PC-3 (cell line): Measurements from ENCODE around the gene SLC2A3.
"Not testable (repeated sequence)": the region's sequence is repeated elsewhere in the genome, so short reads cannot be mapped to it uniquely, and the experiment has no call there.

Experiments
- EZH2 ChIP-seq: fragments of 300-600 bp; sonication (generic); IDR thresholded peaks from one replicate; pipeline ENCODE4 v1.6.1; 2017; ENCODE audit warnings: antibody characterized with exemption, mild to moderate bottlenecking, low read length; ENCODE audit not compliant: unreplicated experiment
- TF ChIP-seq, protein P1 (sequence below): fragments of 300-600 bp; sonication (generic); conservative IDR thresholded peaks from 2 replicates; pipeline ENCODE4 v1.5.1; 2017; ENCODE audit warnings: antibody characterized with exemption, low read depth, mild to moderate bottlenecking, low read length

DNA sequence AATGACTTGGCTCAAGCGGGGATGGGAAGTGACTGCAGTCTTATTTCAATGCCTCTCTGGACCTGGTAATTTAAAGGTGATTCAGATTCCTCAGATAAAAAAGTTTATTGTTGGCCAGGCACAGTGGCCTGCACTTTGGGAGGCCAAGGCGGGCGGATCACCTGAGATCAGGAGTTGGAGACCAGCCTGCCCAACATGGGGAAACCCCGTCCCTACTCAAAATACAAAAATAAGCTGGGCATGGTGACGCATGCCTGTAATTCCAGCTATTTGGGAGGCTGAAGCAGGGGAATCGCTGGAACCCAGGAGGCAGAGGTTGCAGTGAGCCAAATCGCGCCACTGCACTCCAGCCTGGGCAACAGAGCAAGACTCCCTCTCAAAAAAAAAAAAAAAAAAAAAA is 8.8 kb upstream of the SLC2A3 start:
- TF ChIP-seq, protein P1, sequence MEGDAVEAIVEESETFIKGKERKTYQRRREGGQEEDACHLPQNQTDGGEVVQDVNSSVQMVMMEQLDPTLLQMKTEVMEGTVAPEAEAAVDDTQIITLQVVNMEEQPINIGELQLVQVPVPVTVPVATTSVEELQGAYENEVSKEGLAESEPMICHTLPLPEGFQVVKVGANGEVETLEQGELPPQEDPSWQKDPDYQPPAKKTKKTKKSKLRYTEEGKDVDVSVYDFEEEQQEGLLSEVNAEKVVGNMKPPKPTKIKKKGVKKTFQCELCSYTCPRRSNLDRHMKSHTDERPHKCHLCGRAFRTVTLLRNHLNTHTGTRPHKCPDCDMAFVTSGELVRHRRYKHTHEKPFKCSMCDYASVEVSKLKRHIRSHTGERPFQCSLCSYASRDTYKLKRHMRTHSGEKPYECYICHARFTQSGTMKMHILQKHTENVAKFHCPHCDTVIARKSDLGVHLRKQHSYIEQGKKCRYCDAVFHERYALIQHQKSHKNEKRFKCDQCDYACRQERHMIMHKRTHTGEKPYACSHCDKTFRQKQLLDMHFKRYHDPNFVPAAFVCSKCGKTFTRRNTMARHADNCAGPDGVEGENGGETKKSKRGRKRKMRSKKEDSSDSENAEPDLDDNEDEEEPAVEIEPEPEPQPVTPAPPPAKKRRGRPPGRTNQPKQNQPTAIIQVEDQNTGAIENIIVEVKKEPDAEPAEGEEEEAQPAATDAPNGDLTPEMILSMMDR: not testable (repeated sequence)
- TF ChIP-seq EZH2: not testable (repeated sequence)
